Gastroesophageal sphincter (tissue), 3 donors: Measurements from ENCODE around the gene FBXO36.

ENCODE experiments used
- CTCF ChIP-seq, 4 experiments: fragments of 200-600 bp in 2 of 4; fragments of 450-650 bp in 2 of 4; sonication (generic) in 1 of 4; IDR thresholded peaks; one replicate each; pipeline ENCODE4 v1.5.1; 2017 to 2019; ENCODE audit warnings: antibody characterized with exemption in 4 of 4, mild to moderate bottlenecking in 2 of 4, moderate library complexity in 2 of 4
- POLR2A ChIP-seq, 2 donors: fragments of 450-650 bp; IDR thresholded peaks; one replicate each; pipeline ENCODE4 v1.6.1; 2017; ENCODE audit warnings: antibody characterized with exemption in 2 of 2, mild to moderate bottlenecking in 2 of 2, moderate library complexity in 1 of 2

- TF ChIP-seq POLR2A (IDR thresholded peaks at IDR 0.05): no peak
- no peak for TF ChIP-seq CTCF (IDR thresholded peaks at IDR 0.05)
Observed at GRCh38 chr2:229937537-229937936, 15.2 kb downstream of the FBXO36 start.
